HG02571 (cell line): Measurements from ENCODE around the gene DNAH14.
A peak's percentile ranks its signal among the peaks of the same experiment; 100 is the strongest.
"Not testable (repeated sequence)": the region's sequence is repeated elsewhere in the genome, so short reads cannot be mapped to it uniquely, and the experiment has no call there.

Experiments used
- ATAC-seq: cut with Tn5 transposase; IDR thresholded peaks from one replicate; pipeline ENCODE4 v1.9.1; 2021; ENCODE audit warnings: mild to moderate bottlenecking, moderate library complexity; ENCODE audit not compliant: unreplicated experiment

DNAH14 gene

GRCh38 chr1:224920930-224921329 lies 8.5 kb upstream of the DNAH14 start:
- no peak for ATAC-seq

GRCh38 chr1:224921354-224921753 lies 8.1 kb upstream of the DNAH14 start:
- no peak for ATAC-seq

GRCh38 chr1:224922404-224923164 lies 6.9 kb upstream of the DNAH14 start:
- ATAC-seq: peak; percentile 64

- no peak for ATAC-seq
These were observed 5.7 kb upstream of the DNAH14 start for GRCh38 chr1:224923726-224924125.

GRCh38 chr1:224927631-224928030 lies 1.8 kb upstream of the DNAH14 start:
- ATAC-seq: not testable (repeated sequence)

- ATAC-seq: no peak
These were observed 569 bp upstream of the DNAH14 start for GRCh38 chr1:224928906-224929305.

GRCh38 chr1:224931605-224932004 lies 2.1 kb downstream of the DNAH14 start:
- ATAC-seq: no peak

GRCh38 chr1:224932607-224933249 lies 3.3 kb downstream of the DNAH14 start:
- ATAC-seq: no peak

GRCh38 chr1:224933584-224933983 lies 4.1 kb downstream of the DNAH14 start:
- no peak for ATAC-seq

GRCh38 chr1:224938652-224939051 lies 9.2 kb downstream of the DNAH14 start:
- no peak for ATAC-seq

GRCh38 chr1:224939844-224940425 lies 10.5 kb downstream of the DNAH14 start:
- ATAC-seq: no peak

- ATAC-seq: not testable (repeated sequence)
These were observed 11.3 kb downstream of the DNAH14 start for GRCh38 chr1:224940735-224941134.

- not testable (repeated sequence) for ATAC-seq
These were observed 16.3 kb downstream of the DNAH14 start for GRCh38 chr1:224945651-224946348.

- not testable (repeated sequence) for ATAC-seq
These were observed 16.8 kb downstream of the DNAH14 start for GRCh38 chr1:224946349-224946691.

- ATAC-seq: no peak
These were observed 28.2 kb downstream of the DNAH14 start for GRCh38 chr1:224957696-224958095.

- ATAC-seq: no peak
These were observed 29.0 kb downstream of the DNAH14 start for GRCh38 chr1:224958490-224958889.

- no peak for ATAC-seq
These were observed 29.6 kb downstream of the DNAH14 start for GRCh38 chr1:224959115-224959514.

GRCh38 chr1:224959656-224960055 lies 30.2 kb downstream of the DNAH14 start:
- no peak for ATAC-seq

- ATAC-seq: no peak
These were observed 50.7 kb downstream of the DNAH14 start for GRCh38 chr1:224980181-224980580.

GRCh38 chr1:224981922-224982354 lies 52.5 kb downstream of the DNAH14 start:
- not testable (repeated sequence) for ATAC-seq

GRCh38 chr1:224988042-224988441 lies 58.6 kb downstream of the DNAH14 start:
- no peak for ATAC-seq
